ENCODE data around the gene HAND1.
A peak's percentile ranks its signal among the peaks of the same experiment; 100 is the strongest.

HAND1 gene

GRCh38 chr5:154501566-154501965, 23.5 kb upstream of the HAND1 start:
- no peak for TF ChIP-seq CTCF (IDR thresholded peaks at IDR 0.05; ENCODE audit: borderline replicate concordance, control extremely low read depth, extremely low read depth, insufficient read depth, missing control alignments)
- DNase-seq (ENCODE audit: low spot score): no peak
- in situ Hi-C loops (cut with MboI; ENCODE audit: low sequenced_read_pairs, unreplicated experiment): no loop called here

GRCh38 chr5:154498994-154499393, 21.0 kb upstream of the HAND1 start:
- in situ Hi-C loops (cut with MboI; ENCODE audit: low sequenced_read_pairs, unreplicated experiment): no loop called here
- no peak for TF ChIP-seq CTCF (IDR thresholded peaks at IDR 0.05; ENCODE audit: borderline replicate concordance, control extremely low read depth, extremely low read depth, insufficient read depth, missing control alignments)

GRCh38 chr5:154498591-154498990, 20.6 kb upstream of the HAND1 start:
- in situ Hi-C loops (cut with MboI; ENCODE audit: low sequenced_read_pairs, unreplicated experiment): no loop called here
- TF ChIP-seq CTCF (IDR thresholded peaks at IDR 0.05; ENCODE audit: borderline replicate concordance, control extremely low read depth, extremely low read depth, insufficient read depth, missing control alignments): no peak

More at GRCh38 chr5:154498994-154499393, 21.0 kb upstream of the HAND1 start:
- no peak for DNase-seq (ENCODE audit: low spot score)

DNA sequence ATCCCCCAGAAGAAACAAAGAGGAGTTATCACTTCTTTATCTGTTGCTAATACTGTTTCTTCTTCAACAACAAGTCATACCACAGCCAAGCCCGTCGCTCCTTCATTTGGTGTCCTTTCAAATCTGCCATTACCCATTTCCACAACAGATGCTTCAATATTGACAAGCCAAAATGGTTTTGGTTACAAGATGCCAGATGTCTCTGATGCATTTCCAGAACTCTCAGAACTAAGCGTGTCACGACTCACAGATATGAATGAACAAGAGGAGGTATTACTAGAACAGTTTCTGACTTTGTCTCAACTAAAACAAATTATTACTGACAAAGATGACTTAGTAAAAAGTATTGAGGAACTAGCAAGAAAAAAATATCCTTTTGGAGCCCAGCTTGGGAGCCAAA, 16.0 kb upstream of the HAND1 start:
- no peak for TF ChIP-seq CTCF (IDR thresholded peaks at IDR 0.05; ENCODE audit: borderline replicate concordance, control extremely low read depth, extremely low read depth, insufficient read depth, missing control alignments)
- DNase-seq (ENCODE audit: low spot score): no peak
- in situ Hi-C loops (cut with MboI; ENCODE audit: low sequenced_read_pairs, unreplicated experiment): no loop called here

More at GRCh38 chr5:154498591-154498990, 20.6 kb upstream of the HAND1 start:
- no peak for DNase-seq (ENCODE audit: low spot score)

- in situ Hi-C loops (cut with MboI; ENCODE audit: low sequenced_read_pairs, unreplicated experiment): no loop called here
- no peak for DNase-seq (ENCODE audit: low spot score)
- no peak for TF ChIP-seq CTCF (IDR thresholded peaks at IDR 0.05; ENCODE audit: borderline replicate concordance, control extremely low read depth, extremely low read depth, insufficient read depth, missing control alignments)
Observed at GRCh38 chr5:154493274-154493673, 15.2 kb upstream of the HAND1 start.

- DNase-seq (ENCODE audit: low spot score): no peak
- no peak for TF ChIP-seq CTCF (IDR thresholded peaks at IDR 0.05; ENCODE audit: borderline replicate concordance, control extremely low read depth, extremely low read depth, insufficient read depth, missing control alignments)
- in situ Hi-C loops (cut with MboI; ENCODE audit: low sequenced_read_pairs, unreplicated experiment): no loop called here
Observed at GRCh38 chr5:154491941-154492340, 13.9 kb upstream of the HAND1 start.

- in situ Hi-C loops (cut with MboI; ENCODE audit: low sequenced_read_pairs, unreplicated experiment): no loop called here
- no peak for TF ChIP-seq CTCF (IDR thresholded peaks at IDR 0.05; ENCODE audit: borderline replicate concordance, control extremely low read depth, extremely low read depth, insufficient read depth, missing control alignments)
- DNase-seq (ENCODE audit: low spot score): peak; percentile 80
Observed at GRCh38 chr5:154487541-154487940, 9.5 kb upstream of the HAND1 start.
